HCT116 (cell line): ENCODE data around the gene C9orf85. TPM values are rescaled to one million over a fixed set of nuclear protein-coding genes. Genes with fewer than 3 reads are reported as not detected.

ENCODE experiments used
- ATAC-seq: fragments of 200-7000 bp; cut with Tn5 transposase; 2 replicates; pipeline ENCODE4 v1.9.1; 2020; ENCODE audit warnings: mild to moderate bottlenecking, moderate library complexity
- BruUV-seq: library from RNA; stranded (reverse); fragments of 400-500 nt; replicated peaks from 2 replicates; lab custom pipeline; 2021; lab: Mats Ljungman, UMichigan
- CTCF ChIA-PET: fragments of 300-600 bp; sonication (Branson Sonifier 250); formaldehyde crosslinking; loops from one replicate; lab custom pipeline; 2021; ENCODE audit warnings: antibody characterized with exemption; lab: Charles Lee
- POLR2A ChIA-PET: fragments of 300-600, 350-600 bp; sonication (Branson Sonifier 250); formaldehyde crosslinking; loops from one replicate; lab custom pipeline; 2021; ENCODE audit warnings: antibody characterized with exemption; lab: Charles Lee
- RAD21 ChIA-PET, 2 experiments: fragments of 300-600 bp; sonication (Branson Sonifier 250); formaldehyde crosslinking; loops; one replicate each; lab custom pipeline; 2023; ENCODE audit warnings: low total read pairs in 2 of 2; ENCODE audit not compliant: uncharacterized antibody in 2 of 2, unreplicated experiment in 2 of 2, low non-redundant PET in 1 of 2; lab: Charles Lee
- DNase-seq: peaks from one replicate; pipeline ENCODE4 v3.0.0-alpha.2; 2010; ENCODE audit warnings: low read depth, low spot score
- H2AFZ ChIP-seq: fragments of 200-600 bp; shearing (Covaris generic), sonication (generic); 2 replicates; pipeline ENCODE4 v1.6.1; 2017; ENCODE audit warnings: low read depth, mixed run types, mixed read lengths, antibody characterized with exemption, low read length; ENCODE audit not compliant: poor library complexity, severe bottlenecking
- H3K27ac ChIP-seq: 2 replicates; pipeline ENCODE4 v1.5.1; 2012; ENCODE audit warnings: low read depth, low read length
- H3K27me3 ChIP-seq: fragments of 200-600 bp; sonication (generic); 2 replicates; pipeline ENCODE4 v1.6.1; 2016; ENCODE audit warnings: mixed run types, low read length, mixed read lengths; ENCODE audit not compliant: insufficient read depth
- H3K36me3 ChIP-seq, 2 experiments: fragments of 200-500 bp in 1 of 2; fragments of 200-600 bp in 1 of 2; sonication (Bioruptor generic) in 1 of 2; sonication (generic) in 1 of 2; 2 replicates each; pipeline versions ENCODE4 v1.5.1 to v1.6.1; 2014 to 2016; ENCODE audit warnings: low read length in 2 of 2, inconsistent platforms in 1 of 2, mixed read lengths in 1 of 2, mixed run types in 1 of 2; ENCODE audit not compliant: insufficient read depth in 2 of 2, control insufficient read depth in 1 of 2
- H3K4me1 ChIP-seq, 2 experiments: fragments of 200-600 bp in 1 of 2; sonication (generic) in 1 of 2; 2 replicates each; pipeline versions ENCODE4 v1.5.1 to v1.6.1; 2012 to 2017; ENCODE audit warnings: low read length in 2 of 2, inconsistent platforms in 1 of 2, mild to moderate bottlenecking in 1 of 2, mixed read lengths in 1 of 2, mixed run types in 1 of 2, moderate library complexity in 1 of 2; ENCODE audit not compliant: insufficient read depth in 2 of 2, control insufficient read depth in 1 of 2
- H3K4me2 ChIP-seq: fragments of 200-600 bp; sonication (generic); 2 replicates; pipeline ENCODE4 v1.6.1; 2017; ENCODE audit warnings: mixed run types, low read length, mixed read lengths
- H3K4me3 ChIP-seq, 2 experiments: fragments of 200-600 bp in 1 of 2; sonication (generic) in 1 of 2; replicated peaks in 1 of 2; 2 replicates each; pipeline ENCODE4 v1.5.1; 2011 to 2016; ENCODE audit warnings: low read length in 2 of 2, control low read depth in 1 of 2, low read depth in 1 of 2, mild to moderate bottlenecking in 1 of 2, mixed read lengths in 1 of 2, mixed run types in 1 of 2
- H3K79me2 ChIP-seq: fragments of 200-600 bp; sonication (generic); 2 replicates; pipeline ENCODE4 v1.6.1; 2017; ENCODE audit warnings: mild to moderate bottlenecking, mixed run types, low read length, moderate library complexity, mixed read lengths; ENCODE audit not compliant: insufficient read depth
- H3K9ac ChIP-seq: fragments of 200-600 bp; sonication (generic); 2 replicates; pipeline ENCODE4 v1.6.1; 2016; ENCODE audit warnings: low read length, mixed read lengths
- H3K9me2 ChIP-seq: fragments of 200-600 bp; sonication (generic), shearing (Covaris generic); 2 replicates; pipeline ENCODE4 v1.6.1; 2017; ENCODE audit warnings: mixed run types, mild to moderate bottlenecking, moderate library complexity; ENCODE audit not compliant: insufficient read depth
- H3K9me3 ChIP-seq, 2 experiments: fragments of 200-500 bp in 1 of 2; fragments of 200-600 bp in 1 of 2; sonication (Bioruptor generic) in 1 of 2; sonication (generic) in 1 of 2; 2 replicates each; pipeline ENCODE4 v1.6.1; 2014 to 2017; ENCODE audit warnings: low read length in 2 of 2, mixed read lengths in 2 of 2, inconsistent platforms in 1 of 2, low read depth in 1 of 2, mild to moderate bottlenecking in 1 of 2, mixed run types in 1 of 2, moderate library complexity in 1 of 2; ENCODE audit not compliant: control insufficient read depth in 1 of 2, insufficient read depth in 1 of 2
- H4K20me1 ChIP-seq: fragments of 200-600 bp; sonication (generic), shearing (Covaris generic); 2 replicates; pipeline ENCODE4 v1.6.1; 2017; ENCODE audit warnings: mixed run types, mild to moderate bottlenecking, moderate library complexity; ENCODE audit not compliant: insufficient read depth
- EGR1 ChIP-seq: IDR thresholded peaks from 2 replicates; pipeline ENCODE4 v1.6.1; 2012; ENCODE audit warnings: low read depth
- ELF1 ChIP-seq: IDR thresholded peaks from 2 replicates; pipeline ENCODE4 v1.6.1; 2012; ENCODE audit warnings: low read depth, borderline replicate concordance
- EZH2 ChIP-seq: fragments of 200-600 bp; sonication (generic); IDR thresholded peaks from 2 replicates; pipeline ENCODE4 v1.6.1; 2017; ENCODE audit warnings: antibody characterized with exemption, mixed run types
- EZH2phosphoT487 ChIP-seq: fragments of 200-600 bp; IDR thresholded peaks from 2 replicates; pipeline ENCODE4 v1.6.1; 2018; ENCODE audit warnings: antibody characterized with exemption, borderline replicate concordance
- FOSL1 ChIP-seq: IDR thresholded peaks from 2 replicates; pipeline ENCODE4 v1.6.1; 2012; ENCODE audit warnings: low read depth
- JUND ChIP-seq: IDR thresholded peaks from 2 replicates; pipeline ENCODE4 v1.6.1; 2012
- POLR2A ChIP-seq: IDR thresholded peaks from 2 replicates; pipeline ENCODE4 v1.7.0; 2011; ENCODE audit warnings: borderline replicate concordance; ENCODE audit not compliant: insufficient read depth, insufficient read length; ENCODE audit errors: extremely low read depth
- RAD21 ChIP-seq: IDR thresholded peaks from 2 replicates; pipeline ENCODE4 v1.6.1; 2012; ENCODE audit warnings: low read depth, mild to moderate bottlenecking
- SIN3A ChIP-seq: IDR thresholded peaks from 2 replicates; pipeline ENCODE4 v1.6.1; 2012; ENCODE audit warnings: low read depth
- SP1 ChIP-seq: IDR thresholded peaks from 2 replicates; pipeline ENCODE4 v1.6.1; 2012; ENCODE audit warnings: low read depth
- SRF ChIP-seq: IDR thresholded peaks from 2 replicates; pipeline ENCODE4 v1.6.1; 2012; ENCODE audit warnings: low read depth
- TCF7L2 ChIP-seq: IDR thresholded peaks from 2 replicates; pipeline ENCODE4 v1.7.0; 2011; ENCODE audit warnings: borderline replicate concordance, inconsistent platforms; ENCODE audit not compliant: insufficient read depth, insufficient read length; ENCODE audit errors: extremely low read depth
- YY1 ChIP-seq: IDR thresholded peaks from 2 replicates; pipeline ENCODE4 v1.6.1; 2011; ENCODE audit warnings: low read length, low read depth, moderate library complexity, mild to moderate bottlenecking; ENCODE audit not compliant: insufficient replicate concordance; ENCODE audit errors: extremely low read depth
- ZFX ChIP-seq: fragments of 450-650 bp; IDR thresholded peaks from 2 replicates; pipeline ENCODE4 v1.6.1; 2017
- ZNF274 ChIP-seq: fragments of 200-500 bp; sonication (Bioruptor generic); IDR thresholded peaks from 2 replicates; pipeline ENCODE4 v1.6.1; 2014; ENCODE audit warnings: mild to moderate bottlenecking, low read depth, low read length, inconsistent platforms
- intact Hi-C: fragments of 100-400 bp; cut with micrococcal nuclease; formaldehyde crosslinking; loops from 2 replicates; pipeline ENCODE4 v1.10.0; 2022
- total RNA-seq: library from RNA; stranded (reverse); gene quantifications from one replicate; pipeline ENCODE4 v1.2.1, GENCODE V29; 2021; ENCODE audit not compliant: unreplicated experiment
- TF ChIP-seq, protein P1 (sequence below): IDR thresholded peaks from 2 replicates; pipeline ENCODE4 v1.6.1; 2012; ENCODE audit warnings: low read depth
- TF ChIP-seq, protein P2 (sequence below): IDR thresholded peaks from 2 replicates; pipeline ENCODE4 v1.6.1; 2011; ENCODE audit warnings: mild to moderate bottlenecking, low read length, moderate library complexity; ENCODE audit not compliant: insufficient replicate concordance; ENCODE audit errors: extremely low read depth
- TF ChIP-seq, protein P3 (sequence below), 3 experiments: fragments of 200-600 bp in 1 of 3; sonication (generic) in 1 of 3; IDR thresholded peaks in 2 of 3; conservative IDR thresholded peaks in 1 of 3; 2 replicates each; pipeline ENCODE4 v1.5.1; 2012 to 2017; ENCODE audit warnings: low read depth in 2 of 3, low read length in 2 of 3, antibody characterized with exemption in 1 of 3, borderline replicate concordance in 1 of 3, control low read depth in 1 of 3, mild to moderate bottlenecking in 1 of 3, mixed read lengths in 1 of 3, mixed run types in 1 of 3, moderate library complexity in 1 of 3; ENCODE audit not compliant: insufficient read depth in 1 of 3

Gene C9orf85
- total RNA-seq, 1 experiment from 2014 or later, result 12.4 TPM

DNA sequence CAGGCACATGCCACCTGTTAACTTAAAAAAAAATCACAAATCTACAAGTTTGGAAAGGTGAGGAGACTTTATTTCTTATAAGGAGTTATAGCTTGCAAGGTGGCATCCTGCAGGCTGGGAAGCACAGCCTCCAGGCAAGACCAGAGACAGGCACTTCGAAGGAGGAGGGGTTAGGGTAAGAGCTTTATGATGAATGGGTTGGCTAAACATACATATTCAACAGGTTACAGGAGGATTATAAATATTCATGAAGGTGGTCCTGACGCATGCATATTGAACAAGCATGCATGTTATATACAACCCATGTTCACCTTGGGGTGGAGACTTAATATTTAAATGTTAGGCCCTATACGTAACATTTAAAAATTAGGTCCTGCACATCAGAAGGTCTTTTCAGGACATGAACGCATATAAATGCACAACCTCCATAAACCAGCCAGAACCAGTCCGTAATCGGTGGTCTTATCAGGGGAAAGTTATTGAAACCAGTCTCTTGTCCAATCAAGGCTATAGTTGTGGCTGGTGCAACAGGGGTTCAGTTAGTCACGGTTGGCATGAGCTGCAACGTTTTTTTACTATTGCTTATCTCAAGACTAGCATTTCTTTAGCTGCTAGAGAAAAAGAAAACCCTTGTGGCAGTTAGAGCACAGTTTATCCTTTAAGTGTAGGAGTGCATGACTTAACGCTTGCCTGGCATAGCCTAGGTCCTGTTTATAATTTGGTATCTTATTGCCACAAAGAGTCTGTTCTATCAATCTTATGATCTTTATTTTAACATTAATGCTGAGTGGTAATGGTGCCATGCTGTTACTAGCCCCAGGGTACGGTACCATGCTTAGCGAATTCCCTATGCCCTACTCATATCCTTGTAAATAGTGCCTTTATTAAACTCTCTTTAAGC, 76.3 kb downstream of the C9orf85 start:
- no peak overlapping the region for H3K9ac ChIP-seq
- DNase-seq (no peak), ATAC-seq (no peak)
- H3K9me3 ChIP-seq, result no peaks in the 10 kb centered on the region
- POLR2A ChIA-PET, result no interaction called here
- H3K4me3 ChIP-seq, result no peak overlapping the region
- CTCF ChIA-PET, result no interaction called here
- no peaks in the 10 kb centered on the region for H3K27me3 ChIP-seq
- H3K79me2 ChIP-seq, result no peaks in the 10 kb centered on the region
- intact Hi-C loops, result no loop called here
- H3K4me1 ChIP-seq, result peaks cover 0 to 6% of the 10 kb centered on the region in 2 experiments; a peak in 2 of 4 replicates
- BruUV-seq, result no TSS peak
- no peaks in the 10 kb centered on the region for H4K20me1 ChIP-seq
- no peak overlapping the region for H2AFZ ChIP-seq
- H3K4me2 ChIP-seq, result no peak overlapping the region
- no peaks in the 10 kb centered on the region for H3K9me2 ChIP-seq
- no peaks in the 10 kb centered on the region for H3K36me3 ChIP-seq
- TF ChIP-seq TCF7L2, result no peak
- TF ChIP-seq YY1, result no peak
- TF ChIP-seq, protein P1, sequence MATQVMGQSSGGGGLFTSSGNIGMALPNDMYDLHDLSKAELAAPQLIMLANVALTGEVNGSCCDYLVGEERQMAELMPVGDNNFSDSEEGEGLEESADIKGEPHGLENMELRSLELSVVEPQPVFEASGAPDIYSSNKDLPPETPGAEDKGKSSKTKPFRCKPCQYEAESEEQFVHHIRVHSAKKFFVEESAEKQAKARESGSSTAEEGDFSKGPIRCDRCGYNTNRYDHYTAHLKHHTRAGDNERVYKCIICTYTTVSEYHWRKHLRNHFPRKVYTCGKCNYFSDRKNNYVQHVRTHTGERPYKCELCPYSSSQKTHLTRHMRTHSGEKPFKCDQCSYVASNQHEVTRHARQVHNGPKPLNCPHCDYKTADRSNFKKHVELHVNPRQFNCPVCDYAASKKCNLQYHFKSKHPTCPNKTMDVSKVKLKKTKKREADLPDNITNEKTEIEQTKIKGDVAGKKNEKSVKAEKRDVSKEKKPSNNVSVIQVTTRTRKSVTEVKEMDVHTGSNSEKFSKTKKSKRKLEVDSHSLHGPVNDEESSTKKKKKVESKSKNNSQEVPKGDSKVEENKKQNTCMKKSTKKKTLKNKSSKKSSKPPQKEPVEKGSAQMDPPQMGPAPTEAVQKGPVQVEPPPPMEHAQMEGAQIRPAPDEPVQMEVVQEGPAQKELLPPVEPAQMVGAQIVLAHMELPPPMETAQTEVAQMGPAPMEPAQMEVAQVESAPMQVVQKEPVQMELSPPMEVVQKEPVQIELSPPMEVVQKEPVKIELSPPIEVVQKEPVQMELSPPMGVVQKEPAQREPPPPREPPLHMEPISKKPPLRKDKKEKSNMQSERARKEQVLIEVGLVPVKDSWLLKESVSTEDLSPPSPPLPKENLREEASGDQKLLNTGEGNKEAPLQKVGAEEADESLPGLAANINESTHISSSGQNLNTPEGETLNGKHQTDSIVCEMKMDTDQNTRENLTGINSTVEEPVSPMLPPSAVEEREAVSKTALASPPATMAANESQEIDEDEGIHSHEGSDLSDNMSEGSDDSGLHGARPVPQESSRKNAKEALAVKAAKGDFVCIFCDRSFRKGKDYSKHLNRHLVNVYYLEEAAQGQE, result no peak
- TF ChIP-seq, protein P2, sequence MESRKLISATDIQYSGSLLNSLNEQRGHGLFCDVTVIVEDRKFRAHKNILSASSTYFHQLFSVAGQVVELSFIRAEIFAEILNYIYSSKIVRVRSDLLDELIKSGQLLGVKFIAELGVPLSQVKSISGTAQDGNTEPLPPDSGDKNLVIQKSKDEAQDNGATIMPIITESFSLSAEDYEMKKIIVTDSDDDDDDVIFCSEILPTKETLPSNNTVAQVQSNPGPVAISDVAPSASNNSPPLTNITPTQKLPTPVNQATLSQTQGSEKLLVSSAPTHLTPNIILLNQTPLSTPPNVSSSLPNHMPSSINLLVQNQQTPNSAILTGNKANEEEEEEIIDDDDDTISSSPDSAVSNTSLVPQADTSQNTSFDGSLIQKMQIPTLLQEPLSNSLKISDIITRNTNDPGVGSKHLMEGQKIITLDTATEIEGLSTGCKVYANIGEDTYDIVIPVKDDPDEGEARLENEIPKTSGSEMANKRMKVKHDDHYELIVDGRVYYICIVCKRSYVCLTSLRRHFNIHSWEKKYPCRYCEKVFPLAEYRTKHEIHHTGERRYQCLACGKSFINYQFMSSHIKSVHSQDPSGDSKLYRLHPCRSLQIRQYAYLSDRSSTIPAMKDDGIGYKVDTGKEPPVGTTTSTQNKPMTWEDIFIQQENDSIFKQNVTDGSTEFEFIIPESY, result no peak
- no peak for TF ChIP-seq JUND
- TF ChIP-seq, protein P3, sequence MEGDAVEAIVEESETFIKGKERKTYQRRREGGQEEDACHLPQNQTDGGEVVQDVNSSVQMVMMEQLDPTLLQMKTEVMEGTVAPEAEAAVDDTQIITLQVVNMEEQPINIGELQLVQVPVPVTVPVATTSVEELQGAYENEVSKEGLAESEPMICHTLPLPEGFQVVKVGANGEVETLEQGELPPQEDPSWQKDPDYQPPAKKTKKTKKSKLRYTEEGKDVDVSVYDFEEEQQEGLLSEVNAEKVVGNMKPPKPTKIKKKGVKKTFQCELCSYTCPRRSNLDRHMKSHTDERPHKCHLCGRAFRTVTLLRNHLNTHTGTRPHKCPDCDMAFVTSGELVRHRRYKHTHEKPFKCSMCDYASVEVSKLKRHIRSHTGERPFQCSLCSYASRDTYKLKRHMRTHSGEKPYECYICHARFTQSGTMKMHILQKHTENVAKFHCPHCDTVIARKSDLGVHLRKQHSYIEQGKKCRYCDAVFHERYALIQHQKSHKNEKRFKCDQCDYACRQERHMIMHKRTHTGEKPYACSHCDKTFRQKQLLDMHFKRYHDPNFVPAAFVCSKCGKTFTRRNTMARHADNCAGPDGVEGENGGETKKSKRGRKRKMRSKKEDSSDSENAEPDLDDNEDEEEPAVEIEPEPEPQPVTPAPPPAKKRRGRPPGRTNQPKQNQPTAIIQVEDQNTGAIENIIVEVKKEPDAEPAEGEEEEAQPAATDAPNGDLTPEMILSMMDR (IDR thresholded peaks at IDR 0.05 in 2 of 3, conservative IDR thresholded peaks at IDR 0.05 in 1 of 3; ENCODE audit: borderline replicate concordance in 1 of 3, insufficient read depth in 1 of 3, low read depth in 2 of 3, low read length in 2 of 3), result no peak
- no peak for TF ChIP-seq FOSL1
- no peak for TF ChIP-seq SP1
- TF ChIP-seq EZH2phosphoT487, result no peak
- TF ChIP-seq SRF, result no peak
- no peak for TF ChIP-seq ZNF274
- no peak for TF ChIP-seq ELF1
- TF ChIP-seq EZH2, result no peak
- no peak for TF ChIP-seq EGR1
- no peak for TF ChIP-seq SIN3A
- no peak for TF ChIP-seq ZFX
- no peak for TF ChIP-seq RAD21
- no peak for TF ChIP-seq POLR2A
- no peak overlapping the region for H3K27ac ChIP-seq
- RAD21 ChIA-PET, result interaction anchor here in 1 of 2 experiments (0.7 kb wide), 1 partner anchor 38 kb away, joined by 4 read pairs; no protein-coding TSS in a partner anchor
